NCI-H1417 (cell line): ENCODE results near the gene TRIM33.
"Not testable (repeated sequence)": the region's sequence is repeated elsewhere in the genome, so short reads cannot be mapped to it uniquely, and the experiment has no call there.

ENCODE experiments used
- DNase-seq, 3 experiments: peaks; one replicate each; lab custom pipeline; 2025; lab: John Stamatoyannopoulos, UW

TRIM33 gene

GRCh38 chr1:114510274-114511031 lies 550 bp downstream of the TRIM33 start:
- peak in 2 of 3 experiments; percentile 77 to 82 for DNase-seq

DNA sequence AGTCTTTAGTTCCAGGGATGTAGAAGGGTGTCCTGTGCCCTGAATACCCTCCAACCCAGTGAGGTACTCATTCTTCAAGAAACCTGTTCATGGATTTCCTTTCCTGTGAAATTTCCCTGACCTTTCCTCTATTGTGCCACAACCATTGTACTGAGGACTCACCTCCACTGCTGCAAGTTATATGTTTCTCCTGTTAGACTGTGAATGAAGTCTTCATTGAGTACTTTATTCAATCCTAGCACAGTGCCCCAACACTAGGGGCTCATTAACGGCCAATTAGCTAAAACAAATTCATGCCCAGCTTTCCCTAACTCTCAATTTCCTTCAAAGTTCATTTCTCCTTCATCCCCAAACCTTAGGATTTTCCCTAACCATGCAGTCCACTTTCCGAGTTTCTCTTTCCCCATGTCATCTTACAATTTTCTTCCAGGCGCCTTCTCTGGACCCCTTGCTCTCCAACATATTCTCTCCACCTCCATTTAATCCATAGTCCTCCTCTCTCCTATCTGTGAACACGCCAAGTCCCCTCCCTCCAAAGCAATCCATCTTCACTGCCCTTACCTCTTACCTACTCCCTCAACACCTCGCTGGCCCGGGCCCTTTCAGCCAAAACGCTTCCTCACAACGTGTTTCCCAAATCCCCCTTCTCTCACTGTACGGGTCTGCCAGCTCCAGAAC lies 1.3 kb downstream of the TRIM33 start:
- peak in 1 of 3 experiments; percentile 36 for DNase-seq

DNA sequence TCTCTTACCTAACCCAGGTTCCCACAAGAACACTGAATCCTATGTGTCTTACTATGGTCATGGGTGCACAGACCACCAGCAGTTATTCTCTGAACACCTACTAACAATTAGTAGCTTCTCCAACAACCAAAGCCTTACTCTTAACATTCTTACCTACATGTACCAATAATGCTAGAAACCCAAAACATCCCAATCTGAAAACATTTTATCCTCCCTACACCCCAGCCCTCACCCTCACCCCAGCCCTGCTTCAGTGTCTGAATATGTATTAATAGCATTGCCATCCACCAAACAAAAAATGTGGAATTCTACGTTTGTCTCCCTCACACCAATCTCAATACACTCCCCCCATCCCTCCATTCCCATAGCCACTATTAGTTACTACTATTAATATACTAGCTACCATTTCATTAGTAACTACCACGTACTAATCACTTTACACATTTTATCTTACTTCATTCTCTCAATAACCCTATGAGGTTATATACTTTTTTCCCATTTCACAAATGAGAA lies 2.6 kb downstream of the TRIM33 start:
- no peak for DNase-seq

DNA sequence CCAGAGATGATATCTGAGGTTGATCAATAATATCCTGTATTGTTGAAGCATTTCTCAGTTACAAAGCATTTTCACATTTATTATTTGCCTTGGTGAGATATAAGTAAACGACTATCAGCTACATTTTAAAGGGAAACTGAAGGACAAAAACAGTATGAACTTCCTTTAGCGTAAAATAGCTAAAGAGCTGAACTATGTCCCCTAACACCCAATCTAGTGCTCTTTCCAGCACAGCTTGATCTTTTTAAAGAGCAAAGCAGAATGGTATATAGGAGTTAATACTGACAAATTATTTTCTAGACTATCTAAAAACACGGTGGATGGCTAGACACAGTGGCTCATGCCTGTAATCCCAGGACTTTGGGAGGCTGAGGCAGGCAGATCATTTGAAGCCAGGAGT lies 3.5 kb downstream of the TRIM33 start:
- DNase-seq: no peak

DNA sequence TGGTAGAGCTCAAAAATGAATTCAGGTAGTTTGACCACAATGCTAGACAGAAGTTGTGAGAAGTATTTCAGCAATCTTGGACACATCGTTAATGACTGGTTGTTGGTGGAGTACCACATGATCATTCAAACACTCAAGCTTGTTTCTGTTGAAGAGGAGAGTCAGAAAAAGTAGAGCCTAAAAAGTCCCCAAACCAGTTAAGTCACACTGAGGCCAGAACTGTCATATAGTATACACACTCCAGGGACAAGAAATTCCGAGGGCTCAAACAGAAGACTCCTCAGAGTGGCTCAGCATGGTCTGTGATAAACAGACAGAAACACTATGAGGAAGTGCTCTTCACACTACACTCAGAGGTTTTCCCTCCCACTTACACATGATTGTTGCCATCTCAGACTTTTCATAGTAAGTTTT lies 5.8 kb downstream of the TRIM33 start:
- no peak for DNase-seq

GRCh38 chr1:114503916-114504422 lies 7.0 kb downstream of the TRIM33 start:
- DNase-seq: peak in 1 of 3 experiments; percentile 52

DNA sequence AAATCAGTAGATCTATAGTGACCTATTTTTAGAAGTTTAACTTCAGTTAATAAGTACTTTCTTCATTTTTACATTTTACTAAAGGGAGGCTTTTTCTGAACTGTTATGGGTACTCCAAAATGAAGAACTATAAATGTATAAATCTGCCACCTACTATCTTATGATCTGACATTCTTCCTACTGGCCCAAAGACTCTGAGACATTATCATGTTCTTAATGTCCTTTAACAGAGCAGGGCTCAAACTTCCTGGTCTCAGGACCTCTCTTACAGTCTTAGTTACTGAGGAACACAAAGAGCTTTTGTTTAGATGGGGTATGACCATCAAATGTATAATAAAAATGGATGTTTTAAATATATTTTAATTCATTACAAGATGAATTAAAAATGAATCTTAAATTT lies 8.9 kb downstream of the TRIM33 start:
- no peak for DNase-seq

DNA sequence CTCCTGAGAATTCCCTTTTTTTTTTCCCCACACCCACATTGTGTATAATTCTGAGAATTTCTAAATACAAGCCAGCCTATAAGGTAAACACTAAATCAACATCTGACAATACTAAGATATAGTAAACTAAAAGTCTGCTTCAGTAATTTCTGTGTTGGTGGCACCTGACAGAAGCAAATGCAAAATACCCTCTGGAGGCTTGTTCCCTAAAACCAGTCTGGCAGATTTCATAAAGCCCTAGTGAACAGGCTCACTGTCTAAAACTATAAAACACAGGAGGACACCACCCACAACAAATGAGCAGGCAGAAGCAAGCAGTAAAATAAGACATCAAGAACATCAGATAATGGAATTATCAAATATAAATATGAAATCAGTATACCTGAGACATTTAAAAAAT lies 11.5 kb downstream of the TRIM33 start:
- DNase-seq: no peak

GRCh38 chr1:114496089-114496488 lies 14.9 kb downstream of the TRIM33 start:
- DNase-seq: no peak

- no peak for DNase-seq
Observed at GRCh38 chr1:114495486-114495885, 15.5 kb downstream of the TRIM33 start.

DNA sequence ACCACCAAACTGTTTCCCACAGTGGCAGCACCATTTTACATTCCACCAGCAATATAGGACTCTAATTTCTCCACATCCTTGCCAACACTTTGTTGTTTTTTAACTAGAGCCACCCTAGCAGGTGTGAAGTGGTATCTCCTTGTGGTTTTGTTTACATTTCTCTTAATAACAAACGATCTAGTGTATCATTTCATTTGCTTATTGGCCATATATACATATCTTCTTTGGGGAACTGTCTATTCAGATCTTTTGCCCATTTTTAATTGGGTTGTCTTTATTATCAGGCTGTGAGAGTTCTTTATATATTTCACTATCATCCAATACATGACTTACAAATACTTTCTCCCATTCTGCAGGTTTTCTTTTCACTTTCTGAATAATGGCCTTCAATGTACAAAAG lies 18.0 kb downstream of the TRIM33 start:
- no peak for DNase-seq

DNA sequence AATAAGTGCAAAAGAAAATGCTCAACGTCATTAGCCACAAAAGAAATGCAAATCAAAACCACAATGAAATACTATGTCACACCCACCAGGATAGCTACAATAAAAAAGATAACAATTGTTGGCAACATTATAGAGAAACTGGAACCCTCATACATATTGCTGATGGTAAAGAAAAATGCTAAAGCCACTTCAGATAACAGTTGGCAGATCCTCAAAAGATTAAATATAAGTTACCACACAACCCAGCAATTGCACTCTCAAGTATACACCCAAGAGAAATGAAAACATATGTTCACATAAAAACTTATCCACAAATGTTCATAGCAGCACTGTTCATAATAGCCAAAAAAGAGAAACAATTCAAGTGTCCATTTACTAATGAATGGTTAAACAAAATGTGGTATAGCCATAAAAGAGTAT lies 20.7 kb downstream of the TRIM33 start:
- no peak for DNase-seq

GRCh38 chr1:114488739-114489138 lies 22.3 kb downstream of the TRIM33 start:
- no peak for DNase-seq

- no peak for DNase-seq
Observed at GRCh38 chr1:114485286-114485685, 25.7 kb downstream of the TRIM33 start.

GRCh38 chr1:114482585-114482984 lies 28.4 kb downstream of the TRIM33 start:
- no peak for DNase-seq

DNA sequence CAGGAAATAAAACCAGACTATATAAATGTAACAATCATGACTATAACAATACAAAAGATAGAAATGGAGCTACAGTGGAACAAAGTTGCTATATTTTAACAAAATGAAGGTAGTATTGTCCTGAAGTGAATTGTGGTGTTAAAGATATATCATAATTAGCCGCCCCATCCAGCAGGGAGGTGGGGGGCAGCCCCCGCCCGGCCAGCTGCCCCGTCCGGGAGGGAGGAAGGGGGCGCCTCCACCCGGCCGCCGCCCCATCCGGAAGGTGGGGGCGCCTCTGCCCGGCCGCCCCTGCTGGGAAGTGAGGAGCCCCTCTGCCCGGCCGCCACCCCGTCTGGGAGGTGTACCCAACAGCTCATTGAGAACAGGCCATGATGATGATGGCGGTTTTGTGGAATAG lies 31.4 kb downstream of the TRIM33 start:
- DNase-seq: not testable (repeated sequence)

- no peak for DNase-seq
Observed at GRCh38 chr1:114479134-114479533, 31.9 kb downstream of the TRIM33 start.

- no peak for DNase-seq
Observed at GRCh38 chr1:114473796-114474195, 37.2 kb downstream of the TRIM33 start.

GRCh38 chr1:114472408-114472807 lies 38.6 kb downstream of the TRIM33 start:
- no peak for DNase-seq

- no peak for DNase-seq
Observed at GRCh38 chr1:114470681-114471080, 40.3 kb downstream of the TRIM33 start.

DNA sequence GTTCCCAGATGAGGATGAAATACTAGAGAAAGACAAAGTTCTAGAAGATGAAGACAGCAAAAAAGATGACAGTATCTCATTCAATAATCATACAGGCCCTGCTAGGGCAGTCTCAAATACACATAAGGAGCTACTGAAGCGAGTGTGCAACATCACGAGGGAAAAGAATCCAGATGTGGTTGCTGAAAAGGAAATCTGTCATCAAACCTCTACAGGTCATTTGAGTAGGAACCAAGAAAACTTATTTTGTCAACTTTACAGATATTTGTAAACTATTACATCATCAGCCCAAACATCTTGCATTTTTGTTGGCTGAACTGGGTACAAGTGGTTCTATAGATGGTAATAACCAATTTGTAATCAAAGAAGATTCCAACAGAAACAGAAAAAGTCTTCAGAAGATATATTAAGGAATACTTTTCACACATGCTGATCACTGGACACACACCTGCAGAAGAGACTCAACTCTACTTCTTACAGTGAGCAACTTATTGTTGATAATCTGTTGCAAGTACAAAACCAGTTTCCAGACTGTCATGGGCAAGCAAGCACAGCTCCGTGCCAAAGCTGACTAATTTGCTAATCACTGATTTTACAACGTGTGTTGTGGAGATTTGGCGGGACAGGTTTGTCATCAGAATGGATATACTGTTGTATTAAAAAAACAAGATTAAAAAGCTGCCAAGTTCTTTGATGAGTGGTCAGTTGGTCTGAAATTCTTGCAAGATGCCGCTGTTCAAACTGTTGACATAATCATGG lies 42.1 kb downstream of the TRIM33 start:
- DNase-seq: no peak

GRCh38 chr1:114468047-114468446 lies 43.0 kb downstream of the TRIM33 start:
- DNase-seq: no peak
